Endometrium (tissue), 2 donors: ENCODE data around the gene JOSD2.
"Not testable (repeated sequence)": the region's sequence is repeated elsewhere in the genome, so short reads cannot be mapped to it uniquely, and the experiment has no call there.

Experiments used
- FAIRE-seq: peaks from 2 replicates; lab custom pipeline; 2012; peaks lifted over from hg19 to GRCh38; lab: Jason Lieb, UNC
- donor health status: control.
- donor health status: control.

JOSD2 gene

GRCh38 chr19:50475736-50476223 lies 35.2 kb downstream of the JOSD2 start:
- no peak for FAIRE-seq

DNA sequence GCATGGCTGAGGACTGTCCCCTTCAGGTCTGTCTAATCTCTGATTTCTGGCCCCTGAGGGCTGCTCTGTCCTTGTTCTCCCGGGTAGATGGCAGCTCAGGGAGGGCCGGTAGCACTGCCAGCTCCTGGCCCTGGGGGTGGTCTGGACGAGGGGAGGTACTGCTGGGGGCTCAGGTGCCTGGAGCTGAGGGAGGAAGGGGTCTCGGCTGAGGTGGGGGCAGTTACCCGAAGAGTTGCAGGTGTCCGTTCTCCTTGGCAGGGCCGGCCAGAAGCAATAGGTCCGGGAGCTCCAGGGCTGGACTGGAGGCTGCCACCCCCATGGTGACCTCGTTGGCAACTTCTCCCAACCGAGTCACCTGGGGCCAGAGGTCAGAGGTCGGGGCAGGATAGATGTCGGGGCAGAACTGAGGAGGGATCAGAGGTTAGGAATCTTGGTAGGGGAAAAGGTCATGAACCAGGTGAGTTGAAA lies 35.9 kb downstream of the JOSD2 start:
- FAIRE-seq = no peak

DNA sequence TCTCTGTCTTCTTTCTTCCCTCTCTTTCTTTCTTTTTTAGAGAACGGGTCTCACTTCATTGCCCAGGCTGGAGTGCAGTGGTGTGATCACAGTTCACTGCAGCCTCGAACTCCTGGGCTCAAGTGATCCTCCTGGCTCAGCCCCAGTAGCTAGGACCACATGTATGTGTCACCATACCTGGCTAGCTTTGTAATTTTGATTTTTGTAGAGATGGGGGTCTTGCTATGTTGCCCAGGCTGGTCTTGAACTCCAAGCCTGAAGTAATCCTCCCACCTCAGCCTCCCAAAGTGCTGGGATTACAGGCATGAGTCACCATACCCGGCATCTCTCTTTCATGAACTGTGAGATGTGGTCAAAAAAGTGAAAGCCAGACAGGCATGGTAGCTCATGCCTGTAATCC lies 37.7 kb downstream of the JOSD2 start:
- FAIRE-seq = not testable (repeated sequence)

- FAIRE-seq = no peak
Measured at GRCh38 chr19:50468818-50469217, 42.2 kb downstream of the JOSD2 start.

DNA sequence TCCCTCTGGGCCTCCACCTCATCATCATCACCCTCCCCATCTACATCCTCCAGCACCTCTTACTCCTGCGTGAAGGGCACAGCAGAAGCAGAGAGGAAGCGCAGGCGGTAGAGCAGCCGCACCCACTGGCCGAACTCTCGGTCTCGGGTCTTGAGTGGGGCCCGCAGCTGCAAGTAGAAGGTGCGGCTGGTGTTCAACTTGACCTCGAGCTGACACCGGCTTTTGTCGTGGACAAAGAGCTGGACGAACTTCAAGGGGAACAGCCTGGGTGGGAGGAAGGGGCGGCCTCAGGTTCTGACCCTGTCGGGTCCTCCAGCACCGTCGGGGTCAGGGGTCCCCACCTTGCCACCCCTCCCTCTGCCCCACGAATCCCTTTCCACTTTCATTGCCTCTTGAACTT lies 43.4 kb downstream of the JOSD2 start:
- no peak for FAIRE-seq

GRCh38 chr19:50466706-50467039 lies 44.3 kb downstream of the JOSD2 start:
- no peak for FAIRE-seq

DNA sequence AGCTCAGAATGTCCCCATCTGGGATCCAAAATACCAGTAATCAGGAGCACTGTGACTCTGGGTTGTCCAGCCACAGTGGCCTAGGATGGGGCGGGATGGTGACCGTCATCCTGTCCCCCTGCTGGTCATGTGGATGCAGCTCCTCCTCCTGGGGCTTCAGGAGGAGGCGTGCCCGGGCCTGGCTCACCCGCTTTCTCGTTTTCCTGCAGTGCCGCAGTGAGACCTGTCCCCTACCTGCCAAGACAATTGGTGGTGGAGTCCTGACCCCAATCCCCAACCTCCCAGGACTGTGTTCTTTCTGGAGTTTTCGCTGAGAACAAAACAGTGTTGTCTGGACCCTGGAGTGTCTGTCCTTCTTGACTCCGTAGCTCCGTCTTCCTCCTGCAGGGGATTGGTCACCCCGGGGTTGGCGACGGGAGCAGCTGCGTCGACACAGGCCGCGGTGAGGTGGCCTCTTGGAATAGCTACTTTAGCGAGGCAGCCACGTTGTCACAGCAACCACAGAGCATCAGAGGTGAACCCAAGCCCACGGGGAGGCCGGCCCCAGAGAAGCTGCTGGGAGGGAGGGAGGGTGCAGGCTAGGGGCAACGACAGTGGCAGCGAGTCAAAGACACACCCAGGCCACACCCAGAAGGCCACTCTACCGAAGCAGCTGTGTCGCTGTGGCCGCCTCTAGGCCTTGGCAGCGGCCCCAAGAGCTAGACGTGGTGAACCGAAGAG lies 44.8 kb downstream of the JOSD2 start:
- FAIRE-seq = no peak

DNA sequence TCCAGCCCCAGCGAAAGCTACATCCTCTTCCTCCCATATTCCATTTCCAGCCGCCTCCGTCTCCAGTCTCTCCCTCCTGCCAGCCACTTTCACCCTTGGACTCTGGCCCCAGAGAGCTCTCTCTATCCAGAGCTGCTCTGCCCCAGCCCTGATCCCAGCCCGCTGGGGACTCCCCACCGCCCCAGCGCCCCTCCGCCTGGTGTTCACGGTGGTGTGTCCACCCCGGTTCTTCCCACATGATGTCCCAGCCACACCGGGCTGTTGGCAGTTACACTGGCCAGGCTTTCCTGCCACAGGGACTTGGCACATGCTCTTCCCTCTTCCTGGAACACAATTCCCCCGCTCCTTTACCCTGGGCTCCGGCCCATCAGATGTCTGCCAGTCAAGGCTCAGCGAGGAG lies 46.0 kb downstream of the JOSD2 start:
- FAIRE-seq = no peak

DNA sequence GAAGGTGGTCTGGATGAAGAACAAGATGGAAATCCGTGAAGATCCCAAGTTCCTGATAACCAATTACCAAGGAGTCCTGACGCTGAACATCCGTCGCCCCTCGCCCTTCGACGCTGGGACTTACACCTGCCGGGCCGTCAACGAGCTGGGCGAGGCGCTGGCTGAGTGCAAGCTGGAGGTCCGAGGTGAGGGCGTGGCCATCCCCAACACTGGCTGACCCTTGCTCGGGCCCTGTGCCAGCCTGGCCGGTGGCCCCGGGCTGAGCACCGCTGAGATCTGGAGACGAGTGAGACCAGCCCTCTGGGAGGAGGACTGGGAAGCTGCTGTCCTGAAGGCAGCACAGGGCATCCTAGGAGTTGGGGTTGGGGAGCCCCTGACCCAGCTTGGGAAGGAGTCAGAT lies 46.6 kb downstream of the JOSD2 start:
- no peak for FAIRE-seq

DNA sequence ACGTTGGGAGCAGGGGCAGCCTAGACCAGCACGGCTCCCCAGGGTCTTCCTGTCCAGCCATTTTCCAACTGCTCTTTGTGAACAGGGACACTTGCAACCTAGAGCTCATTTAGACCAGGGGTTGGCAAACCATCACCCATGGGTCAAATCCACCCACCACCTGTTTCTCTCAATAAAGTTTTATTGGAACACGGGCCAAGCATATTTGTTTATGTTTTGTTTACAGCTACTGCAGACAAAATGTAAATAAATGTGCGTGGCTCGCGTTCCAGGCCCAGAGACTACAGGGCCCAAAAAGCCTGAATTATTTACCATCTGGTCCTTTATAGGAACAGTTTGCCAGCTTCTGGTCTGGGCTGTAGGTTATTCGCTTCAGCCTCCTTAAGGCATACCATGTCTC lies 48.0 kb downstream of the JOSD2 start:
- FAIRE-seq = no peak

DNA sequence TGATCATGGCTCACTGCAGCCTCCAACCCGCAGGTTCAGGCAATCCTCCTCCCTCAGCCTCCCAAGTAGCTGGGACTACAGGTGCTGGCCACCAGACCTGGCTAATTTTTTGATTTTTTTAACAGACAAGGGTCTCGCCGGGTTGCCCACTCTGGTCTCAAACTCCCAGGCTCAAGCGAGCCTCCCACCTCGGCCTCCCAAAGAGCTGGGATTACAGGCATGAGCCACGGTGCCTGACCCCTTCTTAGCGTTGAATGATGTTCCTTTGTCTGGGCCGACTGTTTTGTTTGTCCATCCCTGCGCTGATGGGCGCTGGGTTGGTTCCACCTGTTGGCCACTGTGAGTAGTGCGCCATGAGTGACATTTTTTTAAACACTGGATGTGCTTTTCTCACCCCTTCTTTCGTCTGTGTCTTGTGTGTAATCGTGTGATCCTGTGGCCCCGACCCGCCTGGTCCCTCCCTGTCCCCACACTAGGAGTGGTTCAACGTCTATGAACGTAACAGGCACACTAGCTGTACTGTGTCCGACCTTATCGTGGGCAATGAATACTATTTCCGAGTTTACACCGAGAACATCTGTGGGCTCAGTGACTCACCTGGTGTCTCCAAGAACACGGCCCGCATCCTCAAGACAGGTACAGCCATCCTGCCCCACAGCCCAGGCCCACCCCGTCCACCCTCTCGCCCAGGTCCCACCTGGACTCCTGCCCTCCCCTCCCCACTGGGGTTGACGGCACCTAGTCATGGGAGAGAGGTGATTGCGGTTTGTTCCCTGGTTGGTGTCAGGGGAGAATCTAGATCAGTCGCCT lies 49.7 kb downstream of the JOSD2 start:
- no peak for FAIRE-seq

DNA sequence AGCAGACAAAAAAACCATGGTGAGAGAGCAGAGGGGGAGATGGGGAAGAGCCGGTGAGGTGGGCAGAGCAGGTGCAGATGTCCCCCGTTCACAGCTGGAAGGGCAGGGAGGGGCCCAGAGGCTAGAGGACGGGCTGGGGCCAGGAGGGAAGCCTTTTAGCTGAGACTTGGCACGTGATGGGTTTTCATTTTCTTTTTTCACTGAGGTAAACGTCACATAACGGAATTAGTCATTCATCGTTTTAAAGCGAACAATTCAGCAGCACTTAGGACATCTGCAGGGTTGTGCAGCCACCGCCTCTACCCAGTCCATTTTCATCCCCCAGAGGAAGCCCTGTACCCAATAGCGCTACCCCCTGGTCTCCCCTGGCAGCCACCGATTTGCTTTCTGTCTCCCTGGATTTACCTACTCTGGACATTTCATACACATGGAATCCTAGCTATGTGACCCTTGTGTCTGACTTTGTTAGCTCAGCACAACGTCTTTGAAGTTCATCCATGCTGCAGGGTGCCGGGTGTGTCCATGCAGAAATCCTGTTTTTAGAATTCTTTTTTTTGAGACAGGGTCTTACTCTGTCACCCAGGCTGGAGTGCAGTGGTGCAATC lies 50.7 kb downstream of the JOSD2 start:
- no peak for FAIRE-seq

- no peak for FAIRE-seq
Measured at GRCh38 chr19:50459638-50460037, 51.4 kb downstream of the JOSD2 start.

- no peak for FAIRE-seq
Measured at GRCh38 chr19:50459067-50459456, 51.9 kb downstream of the JOSD2 start.

DNA sequence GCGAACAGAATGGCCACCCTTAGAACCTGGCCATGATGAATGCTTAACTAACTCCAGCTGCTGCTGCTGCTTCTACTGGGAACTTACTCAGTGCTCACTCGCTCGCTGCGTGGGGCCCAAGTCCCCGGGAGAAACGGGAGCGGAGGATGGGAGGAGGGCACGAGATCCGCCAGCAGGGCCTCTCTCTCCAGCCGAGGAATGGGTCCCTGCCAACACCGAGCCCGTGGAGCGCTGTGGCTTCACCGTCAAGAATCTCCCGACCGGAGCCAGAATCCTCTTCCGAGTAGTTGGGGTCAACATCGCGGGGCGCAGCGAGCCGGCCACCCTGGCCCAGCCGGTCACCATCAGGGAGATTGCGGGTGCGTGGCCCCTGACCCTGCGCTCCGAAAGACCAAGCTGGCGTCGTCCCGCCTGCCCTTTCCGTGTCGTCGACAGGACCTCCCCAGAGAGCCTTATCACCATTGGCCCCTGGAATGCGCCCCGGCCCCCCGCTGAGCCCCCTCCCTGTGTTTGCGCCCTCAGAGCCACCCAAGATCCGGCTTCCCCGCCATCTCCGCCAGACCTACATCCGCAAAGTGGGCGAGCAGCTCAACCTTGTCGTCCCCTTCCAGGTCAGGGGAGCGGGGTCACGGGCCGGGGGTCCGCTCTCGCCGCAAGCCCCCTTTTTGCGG lies 52.5 kb downstream of the JOSD2 start:
- FAIRE-seq = no peak

GRCh38 chr19:50457300-50457699 lies 53.7 kb downstream of the JOSD2 start:
- FAIRE-seq = no peak
